Left lung (tissue), 10 donors: ENCODE results near the gene WFDC1. TPM values are rescaled to one million over a fixed set of nuclear protein-coding genes. Genes with fewer than 3 reads are reported as not detected.

Source experiments
- ATAC-seq: fragments of 200-7000 bp; cut with Tn5 transposase; one replicate; pipeline ENCODE4 v1.9.1; 2020; ENCODE audit warnings: moderate library complexity
- DNase-seq, 4 donors: peaks; one replicate each; pipeline ENCODE4 v3.0.0-alpha.2; 2013 to 2020
- H3K27ac ChIP-seq, 2 donors: fragments of 200-600 bp; sonication (generic) in 1 of 2; one replicate each; pipeline versions ENCODE4 v1.5.0 to v1.8.0; 2020 to 2021
- H3K27me3 ChIP-seq, 2 donors: fragments of 200-600 bp; sonication (generic) in 1 of 2; one replicate each; pipeline versions ENCODE4 v1.5.0 to v1.8.0; 2020 to 2021
- H3K36me3 ChIP-seq, 2 donors: fragments of 200-600 bp; sonication (generic) in 1 of 2; one replicate each; pipeline versions ENCODE4 v1.5.0 to v1.8.0; 2020 to 2021
- H3K4me1 ChIP-seq, 2 donors: fragments of 200-600 bp; one replicate each; pipeline ENCODE4 v1.8.0; 2021
- H3K4me3 ChIP-seq, 2 donors: fragments of 200-600 bp; sonication (generic) in 1 of 2; one replicate each; pipeline versions ENCODE4 v1.5.0 to v1.8.0; 2020 to 2021; ENCODE audit warnings: mild to moderate bottlenecking in 1 of 2
- H3K9me3 ChIP-seq, 2 donors: fragments of 200-600 bp; sonication (generic) in 1 of 2; one replicate each; pipeline versions ENCODE4 v1.5.0 to v1.8.0; 2020 to 2021
- CTCF ChIP-seq, 2 donors: fragments of 200-600 bp; sonication (generic) in 1 of 2; IDR thresholded peaks; one replicate each; pipeline versions ENCODE4 v1.5.0 to v1.8.0; 2021; ENCODE audit warnings: antibody characterized with exemption in 2 of 2
- intact Hi-C, 2 donors: fragments of 100-400 bp; cut with DNase I; formaldehyde crosslinking; loops; one replicate each; pipeline versions ENCODE4 v1.11.2 to v1.14.2; 2022
- polyA plus RNA-seq, 6 donors: library from polyadenylated mRNA; unstranded; fragments of 120-200 nt; gene quantifications; one replicate each; pipeline ENCODE4 v1.2.1, GENCODE V29; 2013; ENCODE audit not compliant: insufficient read length in 6 of 6
- total RNA-seq, 2 donors: library from RNA; stranded (reverse); fragmentation: NEBNext Ultra II Directional; extraction: Animal tissue kit (Norgen Biotek cat#: 25700); gene quantifications; one replicate each; pipeline ENCODE4 v1.2.1, GENCODE V29; 2021
- donor health status: DM: no; HTN: yes; CAD: no.
- donor health status: DM: no; HTN: no; CAD: no.

WFDC1 gene
- total and polyA plus RNA-seq, 8 donors: 4.5 to 21.6 (median 6.9) TPM

GRCh38 chr16:84322749-84323148, 28.1 kb downstream of the WFDC1 start:
- no peak overlapping the region for H3K4me3 ChIP-seq
- no peaks in the 10 kb centered on the region for H3K4me1 ChIP-seq
- no peak overlapping the region for H3K27ac ChIP-seq
- no peaks in the 10 kb centered on the region for H3K36me3 ChIP-seq
- peaks cover 0 to 6% of the 10 kb centered on the region in 2 donors for H3K9me3 ChIP-seq
- DNase-seq (no peak), ATAC-seq (no peak)
- no peaks in the 10 kb centered on the region for H3K27me3 ChIP-seq
- TF ChIP-seq CTCF (IDR thresholded peaks at IDR 0.05): no peak
- intact Hi-C loops: no loop called here

DNA sequence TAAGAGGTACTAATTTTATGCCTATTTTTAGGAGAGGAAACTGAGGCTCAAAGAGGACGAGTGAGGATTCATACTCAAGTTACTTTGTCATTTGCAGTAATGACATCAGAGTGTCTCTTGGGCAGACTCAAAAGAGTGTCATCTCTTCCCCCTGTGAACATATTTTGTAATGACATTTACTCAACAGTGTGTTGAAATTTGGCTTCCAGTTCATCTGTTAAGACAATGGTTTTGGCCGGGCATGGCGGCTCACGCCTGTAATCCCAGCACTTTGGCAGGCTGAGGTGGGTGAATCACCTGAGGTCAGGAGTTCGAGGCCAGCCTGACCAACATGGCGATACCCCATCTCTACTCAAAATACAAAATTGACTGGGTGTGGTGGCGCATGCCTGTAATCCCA, 28.9 kb downstream of the WFDC1 start:
- no peaks in the 10 kb centered on the region for H3K27me3 ChIP-seq
- no peak for TF ChIP-seq CTCF (IDR thresholded peaks at IDR 0.05)
- no peaks in the 10 kb centered on the region for H3K9me3 ChIP-seq
- peak overlapping the region in 1 of 2 donors; percentile 7 for H3K27ac ChIP-seq
- DNase-seq (no peak), ATAC-seq (no peak)
- H3K4me1 ChIP-seq: no peaks in the 10 kb centered on the region
- no peaks in the 10 kb centered on the region for H3K36me3 ChIP-seq
- no peak overlapping the region for H3K4me3 ChIP-seq
- intact Hi-C loops: no loop called here

GRCh38 chr16:84324434-84325262, 30.0 kb downstream of the WFDC1 start:
- intact Hi-C loops: no loop called here
- H3K4me3 ChIP-seq: no peak overlapping the region
- H3K4me1 ChIP-seq: no peaks in the 10 kb centered on the region
- ATAC-seq (no peak), DNase-seq (no peak)
- no peaks in the 10 kb centered on the region for H3K27me3 ChIP-seq
- no peak for TF ChIP-seq CTCF (IDR thresholded peaks at IDR 0.05)
- no peaks in the 10 kb centered on the region for H3K9me3 ChIP-seq
- no peaks in the 10 kb centered on the region for H3K36me3 ChIP-seq
- H3K27ac ChIP-seq: no peak overlapping the region

GRCh38 chr16:84326545-84326944, 31.9 kb downstream of the WFDC1 start:
- ATAC-seq: no peak
- no peak overlapping the region for H3K27ac ChIP-seq
- intact Hi-C loops: no loop called here

More at GRCh38 chr16:84326545-84326944, 31.9 kb downstream of the WFDC1 start:
- Histone ChIP-seq H3K4me1 (no peaks in the 10 kb centered on the region), H3K9me3 (no peaks in the 10 kb centered on the region), H3K27me3 (no peaks in the 10 kb centered on the region), H3K4me3 (no peak overlapping the region), H3K36me3 (no peaks in the 10 kb centered on the region)
- no peak for DNase-seq
- no peak for TF ChIP-seq CTCF (IDR thresholded peaks at IDR 0.05)
